GM18499 (cell line): ENCODE data around the gene STK32B.

ENCODE experiments used
- ATAC-seq: cut with Tn5 transposase; IDR thresholded peaks from one replicate; pipeline ENCODE4 v1.9.1; 2021; ENCODE audit warnings: moderate number of reproducible peaks; ENCODE audit not compliant: insufficient read depth, unreplicated experiment

Gene STK32B

DNA sequence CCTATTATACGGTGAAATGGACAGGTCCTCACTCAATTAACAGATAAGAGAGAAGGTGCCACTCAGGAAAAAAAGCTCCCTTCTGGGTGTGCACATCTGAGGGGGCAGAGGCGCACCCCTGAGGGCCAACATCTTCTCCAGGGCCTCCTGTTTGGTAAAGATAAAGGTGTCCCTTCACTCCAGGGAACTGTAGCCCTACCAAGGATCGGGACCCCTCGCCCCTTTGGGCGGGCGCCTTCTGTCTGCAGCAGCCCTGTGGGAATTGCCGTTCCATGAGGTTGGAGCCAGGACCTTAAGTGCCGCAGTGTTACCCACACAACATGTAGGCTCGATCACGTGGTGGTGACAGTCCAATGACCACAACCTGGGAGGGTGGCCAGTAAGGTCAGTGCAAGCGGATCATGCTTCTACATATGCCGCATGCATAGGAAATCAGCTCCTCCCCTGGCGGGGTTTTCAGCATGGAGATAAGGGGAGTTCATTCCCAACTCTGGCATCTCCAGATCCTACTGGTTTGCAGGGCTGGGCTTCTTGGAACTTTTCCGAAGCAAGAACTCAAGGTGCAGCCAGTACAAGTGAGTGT is 403.8 kb downstream of the STK32B start:
- no peak for ATAC-seq

GRCh38 chr4:5456296-5456845 is 405.1 kb downstream of the STK32B start:
- ATAC-seq: no peak

GRCh38 chr4:5458676-5459075 is 407.4 kb downstream of the STK32B start:
- no peak for ATAC-seq

DNA sequence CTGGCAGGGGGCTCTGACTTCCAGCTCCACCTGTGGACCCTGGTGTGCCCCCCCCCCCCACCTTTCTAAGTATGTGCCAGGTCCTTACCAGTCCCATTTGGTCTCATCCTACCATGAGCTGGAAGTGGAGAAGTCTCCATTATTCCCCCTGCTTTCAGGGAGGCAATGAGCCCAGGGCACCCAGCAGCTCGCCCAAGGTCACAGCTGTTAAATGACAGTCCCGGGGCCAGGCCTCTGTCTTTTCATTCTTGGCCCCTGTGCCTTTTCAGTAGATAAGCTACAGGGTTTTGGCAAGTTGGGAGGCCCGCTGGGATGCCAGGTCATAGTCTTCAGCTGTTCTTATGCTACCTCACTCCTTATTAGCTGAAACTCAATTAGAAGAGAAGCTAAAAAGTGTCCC is 408.0 kb downstream of the STK32B start:
- ATAC-seq: no peak

DNA sequence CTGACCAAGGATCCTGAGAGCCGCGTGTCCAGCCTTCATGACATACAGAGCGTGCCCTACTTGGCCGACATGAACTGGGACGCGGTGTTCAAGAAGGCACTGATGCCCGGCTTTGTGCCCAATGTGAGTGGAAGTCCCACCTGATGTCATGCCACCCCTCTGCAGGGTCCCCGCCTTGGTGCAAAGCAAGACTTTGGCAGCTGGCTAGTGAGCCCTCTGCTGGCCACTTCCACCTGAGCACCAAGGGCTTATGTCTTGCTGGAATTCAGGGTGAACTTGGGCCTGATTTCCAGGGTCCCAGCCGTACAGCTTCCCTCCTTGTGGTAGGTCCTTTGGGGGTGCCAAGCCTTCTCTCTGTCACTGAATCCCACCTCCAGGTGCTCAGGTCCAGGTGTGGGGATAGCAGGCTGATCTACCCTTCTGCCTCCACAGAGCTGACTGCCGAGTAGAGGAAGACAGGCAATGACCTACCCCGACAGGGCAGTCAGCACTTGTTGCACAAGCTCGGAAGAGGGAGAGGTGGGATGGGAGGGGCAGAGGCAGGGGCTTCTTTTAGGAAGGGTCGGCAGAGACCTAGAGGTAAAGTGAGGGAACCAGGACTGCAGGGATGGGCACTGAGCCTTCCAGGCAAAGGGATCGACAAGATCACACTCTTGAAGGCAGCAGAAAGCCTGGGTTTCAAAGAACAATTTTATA is 409.0 kb downstream of the STK32B start:
- ATAC-seq: no peak

DNA sequence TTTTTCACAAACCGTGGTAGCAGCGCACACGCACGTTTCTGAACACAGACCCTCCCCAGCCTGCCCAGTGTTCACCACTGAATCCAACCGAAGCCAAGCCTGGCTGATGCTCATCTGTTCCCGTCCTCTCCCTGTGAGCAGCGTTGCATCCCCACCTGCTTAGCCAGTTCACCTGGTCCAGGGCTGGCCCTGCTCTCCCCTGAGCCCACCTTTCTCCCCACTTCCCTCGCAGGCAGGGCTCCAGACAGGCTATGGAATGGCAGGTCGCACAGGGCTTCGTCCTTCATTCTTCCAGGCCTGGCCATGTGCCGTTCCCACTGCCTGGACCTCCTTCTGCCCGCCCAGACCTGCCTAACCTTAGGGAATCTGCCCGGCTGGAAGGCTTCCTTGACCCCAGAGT is 410.2 kb downstream of the STK32B start:
- ATAC-seq: no peak

DNA sequence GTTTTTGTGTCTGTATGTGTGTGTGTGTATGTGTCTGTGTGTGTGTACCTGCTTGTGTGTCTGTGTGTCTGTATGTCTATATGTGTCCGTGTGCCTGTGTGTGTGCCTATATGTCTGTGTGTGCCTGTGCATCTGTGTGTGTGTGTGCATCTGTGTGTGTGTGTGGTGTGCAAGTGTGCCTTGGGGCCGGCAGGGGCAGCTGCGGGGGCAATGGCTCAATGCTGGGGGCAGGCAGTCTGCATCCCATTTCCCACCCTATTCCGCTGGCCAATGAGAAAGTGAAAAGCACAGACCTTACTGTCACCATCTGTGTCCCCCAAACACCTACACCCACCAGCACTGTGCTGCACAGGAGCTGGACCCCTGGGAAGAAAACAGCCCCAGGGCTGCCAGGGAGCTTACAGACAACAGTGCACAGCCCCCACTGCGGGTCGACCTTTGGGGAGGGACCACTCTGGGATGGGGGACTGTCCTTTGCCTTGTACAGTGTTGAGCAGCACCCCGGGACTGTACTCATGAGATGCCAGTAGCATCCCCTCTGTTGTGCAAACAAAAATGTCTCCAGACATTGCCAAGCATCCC is 411.1 kb downstream of the STK32B start:
- no peak for ATAC-seq

- no peak for ATAC-seq
These were observed 411.6 kb downstream of the STK32B start for GRCh38 chr4:5462896-5463295.

DNA sequence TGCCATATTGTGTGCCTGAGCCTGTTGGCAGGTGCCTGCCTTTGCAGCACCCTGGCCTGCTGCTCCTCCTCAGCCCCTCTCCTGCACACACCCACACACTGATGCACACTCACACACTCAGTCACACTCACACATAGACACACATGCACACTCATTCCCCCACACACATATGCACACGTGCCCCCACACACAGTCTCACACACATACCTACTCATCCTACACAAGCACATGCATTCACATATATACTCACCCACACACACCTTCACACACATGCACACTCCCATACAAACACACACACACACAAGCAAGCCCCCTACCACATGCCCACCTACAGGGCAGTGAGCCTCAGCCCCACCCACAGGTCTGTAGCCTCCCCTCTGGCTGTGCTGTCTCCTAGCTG is 412.1 kb downstream of the STK32B start:
- ATAC-seq: no peak

- ATAC-seq: no peak
These were observed 412.8 kb downstream of the STK32B start for GRCh38 chr4:5463936-5464650.

DNA sequence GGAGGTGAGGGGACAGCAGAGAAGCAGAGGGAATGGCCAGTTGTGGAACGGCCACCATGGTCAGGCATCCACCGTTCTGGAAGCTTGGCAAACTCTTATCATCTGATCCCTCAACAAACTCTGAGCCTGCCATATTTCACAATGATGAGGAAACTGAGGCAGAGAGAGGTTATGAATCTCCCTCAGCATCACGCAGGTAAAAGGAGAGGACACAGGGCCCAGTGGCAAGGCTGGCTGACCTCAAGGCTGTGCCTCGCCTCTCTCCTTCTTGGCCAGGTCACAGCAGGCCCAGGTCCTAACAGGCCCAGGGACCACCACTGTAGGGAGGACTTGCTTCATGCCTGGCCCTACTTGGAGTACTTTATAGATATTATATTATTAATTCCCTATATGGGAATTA is 414.2 kb downstream of the STK32B start:
- ATAC-seq: no peak

DNA sequence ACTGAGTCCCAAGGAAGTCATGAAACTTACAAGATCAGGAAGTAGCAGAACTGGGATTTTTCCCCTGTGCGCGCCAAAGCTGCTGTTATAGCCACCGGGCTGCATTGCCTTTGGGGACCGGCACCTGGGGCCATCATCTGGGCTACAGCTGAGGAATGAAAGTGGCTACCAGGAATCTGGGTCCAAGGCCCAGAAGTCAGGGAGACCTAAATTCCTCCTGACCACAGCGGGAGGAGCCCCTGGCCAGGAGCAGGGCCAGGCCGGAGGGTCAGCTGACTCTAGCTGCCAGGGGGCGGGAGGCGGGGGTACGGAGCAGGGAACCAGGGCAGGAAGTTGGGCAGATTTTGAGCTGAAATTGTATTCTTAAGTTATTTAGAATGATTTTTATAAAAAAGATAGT is 414.7 kb downstream of the STK32B start:
- ATAC-seq: no peak

- no peak for ATAC-seq
These were observed 415.8 kb downstream of the STK32B start for GRCh38 chr4:5467111-5467510.

DNA sequence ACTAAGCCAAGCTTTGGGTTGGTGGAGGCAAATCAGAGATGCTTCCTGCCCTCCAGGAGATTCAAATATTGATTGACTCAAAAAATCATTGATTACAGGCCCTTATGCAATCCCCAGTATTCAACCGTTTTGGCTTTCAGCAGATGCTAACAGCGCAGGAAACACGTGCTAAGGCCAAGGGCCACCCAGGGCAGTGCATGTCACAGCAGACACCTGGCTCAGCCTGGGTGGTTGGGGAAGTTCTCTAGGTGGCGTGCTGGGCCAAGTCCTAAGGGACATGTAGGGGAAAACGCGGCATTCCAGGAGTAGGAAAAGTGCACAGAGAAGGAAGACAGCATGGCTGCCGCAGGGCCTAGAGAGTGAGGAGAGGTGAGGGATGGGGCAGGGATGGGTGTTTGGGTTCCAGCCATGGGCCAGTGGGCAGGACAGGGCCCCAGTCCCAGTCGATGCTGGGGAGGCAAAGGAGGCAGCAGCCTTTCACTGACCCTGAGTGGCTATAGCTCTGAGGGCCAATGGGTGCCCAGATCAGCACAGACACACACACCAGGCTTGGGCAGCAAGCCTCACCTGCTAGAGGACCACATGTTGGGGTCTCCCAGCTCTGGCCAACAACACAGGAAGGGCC is 418.0 kb downstream of the STK32B start:
- no peak for ATAC-seq

DNA sequence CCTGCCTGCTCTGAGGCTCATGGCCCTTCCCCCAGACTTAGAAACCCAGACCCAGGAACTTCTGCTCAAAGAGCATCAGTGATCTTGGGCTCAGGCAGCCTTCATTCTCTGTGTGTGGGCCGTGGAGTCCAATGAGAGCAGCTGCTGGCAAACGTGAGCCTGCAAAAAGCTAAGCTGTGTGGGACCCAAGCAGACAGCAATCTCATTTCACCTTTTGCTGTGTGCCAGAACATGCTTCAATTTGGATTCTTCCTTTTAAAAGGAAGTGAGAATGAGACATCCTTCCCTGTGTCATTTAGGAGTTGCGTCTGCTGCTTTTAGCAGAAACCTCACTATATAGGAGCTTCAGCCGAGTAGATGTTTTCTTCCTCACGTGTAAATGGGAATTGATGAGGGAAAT is 418.6 kb downstream of the STK32B start:
- no peak for ATAC-seq

GRCh38 chr4:5470318-5471198 is 419.3 kb downstream of the STK32B start:
- no peak for ATAC-seq

DNA sequence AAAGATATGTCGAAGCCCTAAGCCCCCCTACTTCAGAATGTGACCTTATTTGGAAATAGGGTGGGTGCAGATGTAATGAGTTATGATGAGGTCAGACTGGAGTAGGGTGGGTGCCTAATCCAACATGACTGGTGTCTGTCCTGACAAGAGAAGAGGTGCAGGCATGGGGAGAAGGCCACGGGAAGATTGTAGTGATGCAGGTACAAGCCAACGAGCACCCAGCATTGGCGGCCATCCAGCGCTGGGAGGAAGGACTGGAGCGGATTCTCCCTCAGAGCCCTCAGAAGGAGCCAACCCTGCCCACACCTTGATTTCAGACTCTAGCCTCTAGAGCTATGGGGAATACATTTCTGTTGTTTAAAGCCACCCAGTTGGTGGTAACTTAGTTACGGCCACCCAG is 419.9 kb downstream of the STK32B start:
- ATAC-seq: no peak

DNA sequence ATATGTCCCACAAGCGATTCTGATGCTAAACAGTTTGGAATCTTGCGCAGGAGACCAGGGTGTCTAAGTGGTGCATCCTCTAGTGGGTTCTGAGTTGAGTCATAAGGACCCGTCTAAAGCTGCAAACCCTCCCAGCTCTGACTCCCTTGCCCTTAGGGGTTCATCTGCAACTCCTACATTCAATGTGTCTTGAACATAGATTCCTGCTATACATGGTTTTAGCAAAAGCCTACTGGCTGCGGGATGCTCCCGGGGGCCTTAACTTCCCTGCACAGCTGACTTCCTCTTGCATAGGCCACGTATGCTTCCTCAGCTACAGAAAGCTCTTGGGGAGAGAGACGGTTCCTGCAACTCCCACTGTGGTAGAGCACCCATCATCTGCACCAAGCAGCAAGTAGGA is 420.4 kb downstream of the STK32B start:
- ATAC-seq: no peak

DNA sequence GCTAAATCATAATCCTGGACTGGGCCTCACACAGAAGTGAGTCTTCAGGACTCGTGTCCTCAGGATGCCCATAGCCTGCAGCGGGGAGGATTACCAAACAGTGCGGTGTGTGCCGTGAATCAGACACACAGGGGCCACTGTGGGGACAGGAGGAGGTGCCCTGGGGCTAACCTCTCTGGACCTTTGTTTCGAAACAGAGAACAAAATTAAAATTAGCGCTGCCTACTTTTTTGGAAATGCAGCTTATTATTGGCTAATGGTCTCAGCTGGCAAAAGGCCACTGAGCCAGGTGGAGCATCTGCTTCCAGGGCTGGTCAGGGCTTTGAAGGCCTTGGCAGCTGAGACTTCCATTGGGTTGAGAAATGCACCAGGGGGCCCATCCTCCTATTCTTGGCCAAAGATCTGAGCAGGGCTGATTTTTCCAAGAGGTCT is 420.9 kb downstream of the STK32B start:
- ATAC-seq: no peak

DNA sequence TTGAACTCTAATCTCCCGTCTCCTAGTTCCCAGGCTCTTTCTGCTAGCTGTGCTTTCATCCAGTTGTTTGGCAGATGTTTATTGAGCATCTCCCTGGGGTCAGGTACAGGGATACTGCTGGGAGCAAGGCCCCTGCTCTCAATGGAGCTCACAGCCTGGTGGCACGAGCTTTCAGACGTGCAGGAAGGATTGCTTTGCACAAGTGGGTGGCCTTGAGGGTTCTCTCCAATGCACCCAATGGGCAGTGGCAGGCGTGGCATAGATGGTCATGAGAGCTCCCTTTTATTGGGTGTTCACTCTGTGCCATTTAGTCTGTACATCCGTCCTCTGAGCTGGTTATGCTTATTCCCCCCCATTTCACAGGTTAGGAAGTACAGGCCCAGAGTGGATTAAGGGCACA is 421.8 kb downstream of the STK32B start:
- no peak for ATAC-seq
